GM08714 (cell line): ENCODE measurements around the gene HIVEP1.

Source experiments
- H3K4me3 ChIP-seq: fragments of 200-500 bp; sonication (Bioruptor generic); 2 replicates; pipeline ENCODE4 v1.5.1; 2014; ENCODE audit warnings: mild to moderate bottlenecking, low read length, inconsistent platforms
- ZNF274 ChIP-seq: IDR thresholded peaks from 2 replicates; pipeline ENCODE4 v1.6.1; 2012; ENCODE audit warnings: mild to moderate bottlenecking, low read depth, low read length

The HIVEP1 gene

GRCh38 chr6:12185081-12185673 lies 173.1 kb downstream of the HIVEP1 start:
- no peak for TF ChIP-seq ZNF274
- no peak overlapping the region for H3K4me3 ChIP-seq

GRCh38 chr6:12186528-12186927 lies 174.4 kb downstream of the HIVEP1 start:
- no peak overlapping the region for H3K4me3 ChIP-seq

DNA sequence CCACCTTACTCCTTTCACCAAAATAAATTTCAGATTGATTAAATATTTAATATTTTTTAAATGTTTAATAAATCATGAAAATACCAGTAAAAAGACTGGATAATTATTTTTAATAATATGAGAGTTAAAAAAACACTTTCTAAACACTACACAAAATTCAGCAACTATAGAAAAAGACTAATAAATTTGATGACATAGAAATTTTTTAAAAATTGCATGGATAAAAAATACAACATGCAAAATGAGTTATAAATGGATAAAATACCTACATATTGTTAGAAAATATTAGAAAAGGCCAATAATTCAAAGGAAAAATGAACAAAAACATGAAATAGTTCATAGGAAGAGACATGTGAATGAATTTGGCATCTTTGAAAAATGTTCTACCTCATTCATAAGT lies 177.0 kb downstream of the HIVEP1 start:
- TF ChIP-seq ZNF274, result no peak
- no peak overlapping the region for H3K4me3 ChIP-seq

More at GRCh38 chr6:12186528-12186927, 174.4 kb downstream of the HIVEP1 start:
- TF ChIP-seq ZNF274, result no peak

- TF ChIP-seq ZNF274, result no peak
- no peak overlapping the region for H3K4me3 ChIP-seq
Observed at GRCh38 chr6:12189661-12190060, 177.5 kb downstream of the HIVEP1 start.

DNA sequence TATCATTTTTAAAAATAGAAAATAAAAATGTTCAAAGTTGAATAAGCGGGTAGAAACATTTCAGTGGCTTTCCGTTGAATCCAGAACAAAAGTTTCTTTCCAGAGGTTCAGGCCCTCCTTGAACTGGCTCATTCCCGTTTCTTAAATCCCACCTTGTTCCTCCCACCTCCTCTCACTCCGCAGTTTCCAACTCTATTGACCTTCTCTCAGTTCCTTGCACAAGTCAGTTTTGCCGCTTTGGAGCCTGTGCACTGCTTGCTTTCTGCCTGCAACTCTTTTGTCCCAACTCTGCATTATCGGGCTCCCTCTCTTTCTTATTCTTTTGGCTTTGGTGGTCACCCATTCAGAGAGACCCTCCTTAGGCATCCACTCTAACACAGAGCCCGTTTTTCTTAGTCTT lies 178.1 kb downstream of the HIVEP1 start:
- no peak overlapping the region for H3K4me3 ChIP-seq

GRCh38 chr6:12196326-12196936 lies 184.3 kb downstream of the HIVEP1 start:
- TF ChIP-seq ZNF274, result no peak
- H3K4me3 ChIP-seq, result no peak overlapping the region

More for the DNA sequence above, 178.1 kb downstream of the HIVEP1 start:
- TF ChIP-seq ZNF274, result no peak

- no peak for TF ChIP-seq ZNF274
- no peak overlapping the region for H3K4me3 ChIP-seq
Observed at GRCh38 chr6:12198851-12199250, 186.7 kb downstream of the HIVEP1 start.

- no peak for TF ChIP-seq ZNF274
- H3K4me3 ChIP-seq, result no peak overlapping the region
Observed at GRCh38 chr6:12200015-12200564, 188.0 kb downstream of the HIVEP1 start.

- no peak overlapping the region for H3K4me3 ChIP-seq
- TF ChIP-seq ZNF274, result no peak
Observed at GRCh38 chr6:12200761-12201160, 188.6 kb downstream of the HIVEP1 start.

DNA sequence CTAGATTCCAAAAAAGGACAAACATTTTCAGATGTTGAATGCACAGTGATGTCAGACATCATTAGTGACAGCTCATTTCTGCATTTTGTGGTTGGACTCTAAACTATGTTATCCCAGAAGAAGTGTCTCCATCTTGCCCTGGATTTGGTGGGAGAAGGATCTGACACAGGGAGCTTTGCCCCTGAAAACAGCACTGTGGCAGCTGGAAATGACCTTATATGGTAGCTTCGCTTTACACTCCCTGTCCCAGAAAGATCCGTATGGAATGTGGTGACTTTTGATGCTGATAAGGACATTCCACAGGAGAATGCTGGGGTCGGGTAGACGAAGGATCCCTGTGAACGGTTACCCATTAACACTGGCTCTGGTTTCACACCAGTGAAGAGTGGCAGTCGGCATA lies 190.9 kb downstream of the HIVEP1 start:
- TF ChIP-seq ZNF274, result no peak
- no peak overlapping the region for H3K4me3 ChIP-seq

DNA sequence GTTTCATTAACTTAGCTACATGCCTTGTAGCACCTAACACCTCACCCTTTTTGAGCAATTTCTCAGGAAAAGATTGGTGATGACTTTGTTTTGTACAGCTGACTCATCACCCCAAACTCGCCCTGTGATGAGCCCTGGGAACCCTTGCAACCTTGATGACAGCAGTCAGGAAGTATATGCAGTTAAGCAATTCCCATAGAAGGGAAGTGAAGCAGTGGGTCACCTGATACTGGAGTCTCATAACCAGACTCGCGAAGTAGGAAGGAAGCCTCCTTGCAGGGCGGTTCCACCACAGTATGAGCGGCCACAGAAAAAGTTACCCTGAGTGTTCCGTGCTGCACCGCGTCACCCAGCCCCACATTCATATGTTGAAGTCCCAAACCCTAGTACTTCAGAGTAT lies 196.1 kb downstream of the HIVEP1 start:
- H3K4me3 ChIP-seq, result no peak overlapping the region
- TF ChIP-seq ZNF274, result no peak

DNA sequence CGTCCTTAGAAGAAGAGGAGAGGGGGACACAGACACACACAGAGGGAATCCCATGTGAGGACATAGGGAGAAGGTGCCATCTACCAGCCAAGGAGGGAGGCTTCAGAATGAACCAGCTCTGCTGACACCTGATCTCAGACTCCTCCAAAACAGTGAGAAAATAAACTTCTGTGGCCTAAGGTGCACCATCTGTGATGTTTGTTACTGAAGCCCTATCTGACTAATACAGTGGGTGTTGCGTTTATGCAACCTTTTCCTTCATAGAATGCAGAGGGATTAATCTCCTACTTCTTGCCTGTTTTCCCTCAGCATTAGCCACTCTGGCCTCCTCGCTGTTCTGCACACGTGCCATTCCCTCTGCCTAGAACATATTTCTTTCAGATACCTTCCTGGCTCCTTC lies 196.6 kb downstream of the HIVEP1 start:
- TF ChIP-seq ZNF274, result no peak
- H3K4me3 ChIP-seq, result no peak overlapping the region
